ENCODE measurements around the gene FRMPD3. TPM values are rescaled to one million over a fixed set of nuclear protein-coding genes. Genes with fewer than 3 reads are reported as not detected.
"Not testable (repeated sequence)": the region's sequence is repeated elsewhere in the genome, so short reads cannot be mapped to it uniquely, and the experiment has no call there.

Gene FRMPD3
- total RNA-seq, 1 donor from 2014 or later, result 0.05 TPM

DNA sequence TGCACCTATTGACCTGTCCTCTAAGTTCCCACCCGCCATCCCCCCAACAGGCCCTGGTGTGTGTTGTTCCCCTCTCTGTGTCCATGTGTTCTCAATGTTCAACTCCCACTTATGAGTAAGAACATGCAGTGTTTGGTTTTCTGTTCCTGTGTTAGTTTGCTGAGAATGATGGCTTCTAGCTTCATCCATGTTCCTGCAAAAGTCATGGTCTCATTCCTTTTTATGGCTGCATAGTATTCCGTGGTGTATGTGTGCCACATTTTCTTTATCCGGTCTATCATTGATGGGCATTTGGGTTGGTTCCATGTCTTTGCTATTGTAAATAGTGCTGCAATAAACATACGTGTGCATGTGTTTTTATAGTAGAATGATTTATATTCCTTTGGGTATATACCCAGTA is 22.0 kb downstream of the FRMPD3 start:
- intact Hi-C loops (cut with DNase I); DNase-seq (ENCODE audit: low spot score): not testable (repeated sequence)

DNA sequence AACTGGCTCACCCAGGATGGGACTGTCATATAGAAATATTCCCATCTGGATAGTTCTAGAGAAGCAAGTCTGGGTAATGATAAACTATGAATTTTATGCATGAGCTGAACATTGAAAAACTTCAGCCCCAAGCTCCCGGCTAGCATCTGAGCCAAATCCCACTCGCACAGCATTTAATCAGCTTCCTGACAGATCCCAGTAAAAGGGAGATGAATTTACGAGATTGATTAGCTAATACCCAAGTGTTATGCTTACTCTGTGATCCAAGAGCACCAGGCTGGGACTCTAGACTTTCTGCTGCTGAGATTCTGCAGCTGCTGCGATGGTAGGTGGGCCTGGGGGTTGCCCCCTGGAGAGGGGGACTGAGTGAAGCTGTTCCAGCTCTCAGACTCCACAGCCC is 28.0 kb downstream of the FRMPD3 start:
- intact Hi-C loops (cut with DNase I), result no loop called here
- no peak for DNase-seq (ENCODE audit: low spot score)

DNA sequence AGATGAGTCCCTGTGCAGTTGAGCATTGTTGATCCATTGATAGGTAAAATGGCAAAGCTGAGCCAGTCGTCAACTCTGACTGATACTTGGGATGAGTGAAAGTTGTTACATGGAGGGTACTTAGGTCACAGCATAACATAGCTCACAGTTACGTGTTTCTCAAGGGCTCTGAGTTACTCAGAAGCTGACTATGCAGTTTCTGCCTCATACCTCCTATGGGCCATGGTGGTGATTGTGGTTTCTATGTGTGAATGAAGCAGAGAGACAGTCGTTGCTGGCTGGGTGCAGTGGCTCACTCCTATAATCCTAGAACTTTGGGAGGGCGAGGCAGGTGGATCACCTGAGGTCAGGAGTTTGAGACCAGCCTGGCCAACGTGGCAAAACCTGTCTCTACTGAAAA is 30.8 kb downstream of the FRMPD3 start:
- no peak for DNase-seq (ENCODE audit: low spot score)
- intact Hi-C loops (cut with DNase I), result no loop called here

DNA sequence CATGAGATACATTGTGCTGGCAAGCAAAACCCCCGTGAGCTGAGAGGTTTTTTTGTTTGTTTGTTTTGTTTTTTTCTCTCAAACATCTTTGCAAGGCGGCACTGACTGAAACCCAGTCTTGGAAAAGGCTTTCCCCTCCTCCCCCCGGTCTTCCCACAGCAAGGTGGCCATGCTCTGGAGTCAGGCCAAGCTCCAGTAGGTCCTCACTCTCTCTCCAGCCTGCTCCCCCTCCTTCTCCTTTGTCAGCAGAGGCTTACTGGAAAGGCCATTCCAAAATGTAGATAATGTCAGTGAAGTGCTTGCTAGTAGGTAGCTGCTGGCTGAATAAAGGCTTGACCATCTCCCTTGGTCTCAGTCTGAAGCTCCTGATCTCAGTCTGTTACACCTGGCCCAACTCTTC is 32.6 kb downstream of the FRMPD3 start:
- no peak for DNase-seq (ENCODE audit: low spot score)
- intact Hi-C loops (cut with DNase I), result no loop called here

DNA sequence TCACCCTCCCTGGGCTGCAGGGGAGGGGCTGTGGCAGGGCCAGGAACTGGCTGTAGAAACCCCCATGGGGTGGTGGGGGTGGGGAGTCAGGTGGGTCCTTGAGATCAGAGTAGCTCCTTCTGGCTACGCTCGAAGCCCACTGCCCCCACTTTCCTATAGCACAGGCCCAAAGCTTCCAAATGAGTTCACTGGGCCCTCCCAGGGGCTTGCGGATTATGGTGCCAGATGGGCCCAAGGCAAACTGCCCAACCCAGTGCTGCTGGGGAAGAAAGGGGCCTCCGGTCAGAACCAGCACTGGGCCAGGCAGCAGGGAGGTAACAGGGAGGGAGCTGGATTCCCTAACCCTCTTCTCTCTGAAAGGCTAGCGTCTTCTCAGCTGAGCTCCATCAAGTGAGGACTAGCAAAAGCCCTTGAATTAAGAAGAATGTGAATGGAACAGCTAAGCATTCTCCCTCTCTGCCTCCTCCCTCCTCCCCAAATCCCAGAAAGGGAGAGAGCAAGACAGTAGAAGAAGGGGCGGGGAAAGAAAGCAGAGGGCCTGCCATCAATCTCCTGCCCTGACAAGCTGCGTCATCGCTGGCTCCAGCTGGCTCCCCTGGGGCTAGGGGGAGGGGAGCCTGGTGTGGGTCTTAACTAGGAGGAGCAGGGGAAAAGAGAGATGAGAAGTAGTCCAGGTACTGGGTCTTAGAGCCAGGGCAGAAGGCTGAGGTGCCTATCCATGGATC is 34.7 kb downstream of the FRMPD3 start:
- intact Hi-C loops (cut with DNase I), result no loop called here
- no peak for DNase-seq (ENCODE audit: low spot score)

DNA sequence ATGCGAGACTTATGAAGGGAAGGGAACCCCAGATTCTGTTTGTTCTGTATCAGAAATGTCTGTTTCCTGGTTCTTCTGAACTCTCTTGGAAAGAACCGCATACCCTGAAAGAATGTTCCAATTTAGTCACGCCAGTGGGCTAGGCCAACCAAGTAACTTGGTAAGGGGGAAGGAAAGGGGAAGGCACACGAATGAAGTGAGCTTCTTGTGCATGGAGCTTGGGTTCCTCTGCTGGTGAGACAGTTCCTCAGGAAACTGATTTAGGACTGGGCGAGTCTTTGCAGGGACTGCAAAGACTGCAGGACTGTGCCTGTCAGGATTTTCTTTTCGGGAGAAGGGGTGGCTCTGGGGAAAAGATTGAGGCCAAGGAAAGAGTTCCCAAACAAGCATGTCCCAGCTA is 35.6 kb downstream of the FRMPD3 start:
- intact Hi-C loops (cut with DNase I), result no loop called here
- no peak for DNase-seq (ENCODE audit: low spot score)

DNA sequence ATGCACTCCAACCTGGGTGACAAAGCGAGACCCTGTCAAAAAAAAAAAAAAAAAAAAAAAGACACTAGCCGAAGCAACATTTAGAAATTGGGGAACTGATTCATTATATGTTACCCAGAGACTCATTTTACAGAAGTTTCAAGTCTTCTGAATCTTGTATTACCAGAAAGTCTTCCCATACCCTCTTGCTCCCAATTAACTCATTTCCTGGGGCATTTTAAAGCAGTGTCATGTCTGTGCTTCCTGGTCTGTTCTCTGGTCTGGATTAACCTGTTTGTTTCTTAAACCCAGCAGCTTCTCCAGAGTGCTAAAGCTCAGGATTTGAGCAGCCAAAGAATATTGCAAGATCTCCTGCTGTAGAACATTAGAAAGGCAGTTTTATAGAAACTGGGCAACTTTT is 43.7 kb downstream of the FRMPD3 start:
- DNase-seq (ENCODE audit: low spot score), result no peak
- intact Hi-C loops (cut with DNase I), result no loop called here

DNA sequence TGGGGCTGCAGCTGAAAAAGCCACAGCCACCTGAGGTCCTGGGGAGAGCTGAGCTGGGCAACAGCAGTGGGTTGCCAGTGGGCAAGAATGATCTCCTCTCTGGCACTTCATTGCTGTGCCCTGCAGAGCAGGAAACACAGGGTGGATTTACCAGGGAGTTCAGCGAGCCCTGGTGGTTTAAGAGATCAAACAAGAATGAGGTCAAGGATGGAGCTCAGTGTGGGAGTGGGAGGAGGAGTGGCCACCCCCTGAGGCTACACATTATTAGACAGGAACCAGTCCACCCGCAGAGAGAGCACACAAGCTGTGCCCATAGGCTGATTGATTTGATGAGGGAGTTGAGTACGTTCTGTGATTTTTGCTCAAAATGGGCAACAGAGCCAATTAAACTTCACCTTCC is 47.3 kb downstream of the FRMPD3 start:
- DNase-seq (ENCODE audit: low spot score), result no peak
- intact Hi-C loops (cut with DNase I), result no loop called here

Other genes starting within 250 kb of the FRMPD3 start
- gene NUP62CL, start 243.2 kb upstream of the FRMPD3 start, total RNA-seq, result 1.3 TPM
- gene DNAAF6, start 243.0 kb upstream of the FRMPD3 start, total RNA-seq, result not detected
- 22.7 TPM for gene PRPS1, start 178.9 kb downstream of the FRMPD3 start, total RNA-seq

Data from cardiac septum (tissue), 1 donor.